A673 (cell line): Measurements from ENCODE around the gene PCCA. TPM values are rescaled to one million over a fixed set of nuclear protein-coding genes. Genes with fewer than 3 reads are reported as not detected.
A peak's percentile ranks its signal among the peaks of the same experiment; 100 is the strongest.

Source experiments
- BruUV-seq: library from RNA; stranded (reverse); fragments of 400-500 nt; replicated peaks from 2 replicates; lab custom pipeline; 2021; lab: Mats Ljungman, UMichigan
- CTCF ChIA-PET: fragments of 300-600 bp; sonication (Branson Sonifier 250); formaldehyde crosslinking; loops from one replicate; lab custom pipeline; 2022; ENCODE audit warnings: antibody characterized with exemption; lab: Charles Lee
- POLR2A ChIA-PET: fragments of 300-600 bp; sonication (Branson Sonifier 250); formaldehyde crosslinking; loops from one replicate; lab custom pipeline; 2022; ENCODE audit warnings: antibody characterized with exemption; ENCODE audit not compliant: low non-redundant PET; lab: Charles Lee
- DNase-seq: peaks from one replicate; pipeline ENCODE4 v3.0.0-alpha.2; 2015; ENCODE audit warnings: low spot score
- H3K27ac ChIP-seq: fragments of 200-600 bp; sonication (generic); 2 replicates; pipeline ENCODE4 v1.5.1; 2016; ENCODE audit warnings: mixed run types, low read depth, mild to moderate bottlenecking, mixed read lengths, antibody characterized with exemption, low read length; ENCODE audit not compliant: poor library complexity, severe bottlenecking
- H3K27me3 ChIP-seq: fragments of 200-600 bp; sonication (generic); replicated peaks from 2 replicates; pipeline ENCODE4 v1.6.1; 2017; ENCODE audit warnings: mixed run types, low read depth, mild to moderate bottlenecking, mixed read lengths, antibody characterized with exemption, low read length; ENCODE audit not compliant: insufficient read depth, poor library complexity
- H3K36me3 ChIP-seq: fragments of 200-600 bp; sonication (generic); 2 replicates; pipeline ENCODE4 v1.6.1; 2016; ENCODE audit warnings: mixed run types, mild to moderate bottlenecking, mixed read lengths, antibody characterized with exemption, low read length; ENCODE audit not compliant: insufficient read depth, poor library complexity, severe bottlenecking
- H3K4me1 ChIP-seq: fragments of 200-600 bp; sonication (generic); 2 replicates; pipeline ENCODE4 v1.6.1; 2017; ENCODE audit warnings: mixed run types, mild to moderate bottlenecking, mixed read lengths, antibody characterized with exemption, low read length; ENCODE audit not compliant: insufficient read depth, poor library complexity, severe bottlenecking
- H3K4me3 ChIP-seq: fragments of 200-600 bp; sonication (generic); 2 replicates; pipeline ENCODE4 v1.5.1; 2016; ENCODE audit warnings: low read depth, mixed run types, mild to moderate bottlenecking, mixed read lengths, low read length; ENCODE audit not compliant: poor library complexity, severe bottlenecking
- H3K9me3 ChIP-seq: fragments of 200-600 bp; sonication (generic); 2 replicates; pipeline ENCODE4 v1.6.1; 2016; ENCODE audit warnings: mixed run types, low read depth, mild to moderate bottlenecking, mixed read lengths, antibody characterized with exemption, low read length; ENCODE audit not compliant: poor library complexity, severe bottlenecking
- EZH2 ChIP-seq: fragments of 200-600 bp; sonication (generic); IDR thresholded peaks from 2 replicates; pipeline ENCODE4 v1.6.1; 2017; ENCODE audit warnings: borderline replicate concordance, low read depth, mild to moderate bottlenecking, mixed read lengths, antibody characterized with exemption, low read length; ENCODE audit not compliant: poor library complexity, severe bottlenecking
- intact Hi-C: fragments of 100-400 bp; cut with micrococcal nuclease; formaldehyde crosslinking; loops from one replicate; pipeline ENCODE4 v1.10.0; 2022; ENCODE audit not compliant: unreplicated experiment
- total RNA-seq: library from RNA; stranded (reverse); gene quantifications from 2 replicates; pipeline ENCODE4 v1.2.3, GENCODE V29; 2021
- TF ChIP-seq, protein P1 (sequence below): fragments of 300-800, 200-600 bp; sonication (generic); conservative IDR thresholded peaks from 2 replicates; pipeline ENCODE4 v1.5.1; 2017; ENCODE audit warnings: low read depth, mild to moderate bottlenecking, antibody characterized with exemption, low read length, moderate library complexity, mixed read lengths

PCCA gene
- total RNA-seq, 1 experiment from 2014 or later = 93.0 TPM

DNA sequence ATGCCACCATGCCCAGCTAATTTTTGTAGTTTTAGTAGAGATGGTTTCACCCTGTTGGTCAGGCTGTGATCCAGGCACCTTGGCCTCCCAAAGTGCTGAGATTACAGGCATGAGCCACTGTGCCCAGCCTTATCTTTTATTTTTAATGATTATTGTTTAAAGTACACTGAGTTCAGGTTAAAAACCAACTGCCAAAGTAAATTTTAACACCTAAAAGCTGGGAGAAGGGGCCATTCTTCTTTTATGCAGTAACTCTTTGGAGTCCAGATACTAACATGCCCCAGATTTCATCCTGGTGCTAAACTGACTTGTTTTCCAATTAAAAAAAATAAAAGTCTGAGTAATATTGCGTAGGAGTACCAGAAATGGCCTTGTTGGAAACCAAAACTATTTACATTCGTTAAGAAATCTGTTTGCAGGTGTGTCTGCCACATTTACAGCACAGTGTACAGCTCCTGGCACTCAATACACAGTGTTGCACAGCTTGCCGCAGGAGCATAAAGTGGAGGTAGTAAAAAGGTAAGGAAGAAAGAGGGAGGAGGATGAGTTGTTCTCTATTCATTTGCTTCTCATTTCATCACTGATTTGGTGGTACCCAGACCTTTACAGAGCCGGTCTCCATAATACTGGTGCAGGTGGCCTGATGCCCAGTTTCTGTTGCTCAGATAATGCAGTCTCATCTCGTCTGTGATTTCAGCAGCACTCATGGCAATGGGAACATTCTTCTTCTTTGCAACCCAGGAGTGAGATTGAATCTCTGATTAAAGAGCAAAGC lies 108.9 kb downstream of the PCCA start:
- no peak for DNase-seq
- Histone ChIP-seq H3K27ac (no peak overlapping the region), H3K36me3 (no peaks in the 10 kb centered on the region), H3K4me3 (no peak overlapping the region), H3K27me3 (no peaks in the 10 kb centered on the region), H3K4me1 (no peaks in the 10 kb centered on the region), H3K9me3 (no peaks in the 10 kb centered on the region)
- ChIA-PET POLR2A (no interaction called here), CTCF (no interaction called here)
- BruUV-seq = no TSS peak
- TF ChIP-seq, protein P1, sequence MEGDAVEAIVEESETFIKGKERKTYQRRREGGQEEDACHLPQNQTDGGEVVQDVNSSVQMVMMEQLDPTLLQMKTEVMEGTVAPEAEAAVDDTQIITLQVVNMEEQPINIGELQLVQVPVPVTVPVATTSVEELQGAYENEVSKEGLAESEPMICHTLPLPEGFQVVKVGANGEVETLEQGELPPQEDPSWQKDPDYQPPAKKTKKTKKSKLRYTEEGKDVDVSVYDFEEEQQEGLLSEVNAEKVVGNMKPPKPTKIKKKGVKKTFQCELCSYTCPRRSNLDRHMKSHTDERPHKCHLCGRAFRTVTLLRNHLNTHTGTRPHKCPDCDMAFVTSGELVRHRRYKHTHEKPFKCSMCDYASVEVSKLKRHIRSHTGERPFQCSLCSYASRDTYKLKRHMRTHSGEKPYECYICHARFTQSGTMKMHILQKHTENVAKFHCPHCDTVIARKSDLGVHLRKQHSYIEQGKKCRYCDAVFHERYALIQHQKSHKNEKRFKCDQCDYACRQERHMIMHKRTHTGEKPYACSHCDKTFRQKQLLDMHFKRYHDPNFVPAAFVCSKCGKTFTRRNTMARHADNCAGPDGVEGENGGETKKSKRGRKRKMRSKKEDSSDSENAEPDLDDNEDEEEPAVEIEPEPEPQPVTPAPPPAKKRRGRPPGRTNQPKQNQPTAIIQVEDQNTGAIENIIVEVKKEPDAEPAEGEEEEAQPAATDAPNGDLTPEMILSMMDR = no peak
- no peak for TF ChIP-seq EZH2
- intact Hi-C loops = no loop called here

DNA sequence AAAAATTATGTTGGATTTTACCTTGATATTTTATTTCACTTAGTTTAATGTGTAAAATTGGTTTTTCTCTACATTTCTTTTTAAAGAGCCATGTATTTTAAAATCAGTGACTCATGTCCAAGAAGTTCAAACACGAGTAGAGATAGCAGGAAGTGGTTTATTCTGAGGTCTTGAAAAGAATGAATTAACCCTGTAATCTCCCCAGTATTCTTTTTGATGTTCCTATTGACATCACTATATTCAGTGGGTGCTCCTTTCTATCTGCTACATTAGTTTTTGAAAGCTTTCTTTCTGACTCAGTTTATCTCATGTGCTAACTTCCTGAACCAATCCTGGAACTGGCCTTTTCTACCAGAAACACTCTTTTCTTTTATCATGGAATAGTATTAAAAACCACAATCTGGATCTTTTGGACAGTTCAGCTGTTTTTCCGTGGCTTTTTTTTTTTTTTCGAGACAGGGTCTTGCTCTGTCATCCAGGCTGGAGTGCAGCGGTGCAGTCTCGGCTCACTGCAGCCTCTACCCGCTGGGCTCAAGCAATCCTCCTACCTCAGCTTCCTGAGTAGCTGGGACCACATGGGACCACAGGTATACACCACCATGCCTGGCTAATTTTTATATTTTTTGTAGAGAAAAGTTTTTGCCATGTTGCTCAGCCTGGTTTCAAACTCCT lies 114.9 kb downstream of the PCCA start:
- intact Hi-C loops = no loop called here
- ChIA-PET CTCF (no interaction called here), POLR2A (no interaction called here)
- no peaks in the 10 kb centered on the region for H3K9me3 ChIP-seq
- H3K27me3 ChIP-seq = no peaks in the 10 kb centered on the region
- TF ChIP-seq, protein P1 = no peak
- no peaks in the 10 kb centered on the region for H3K4me1 ChIP-seq
- H3K27ac ChIP-seq = no peak overlapping the region
- H3K36me3 ChIP-seq = no peaks in the 10 kb centered on the region
- H3K4me3 ChIP-seq = no peak overlapping the region
- no TSS peak for BruUV-seq
- peak; percentile 11 for DNase-seq

DNA sequence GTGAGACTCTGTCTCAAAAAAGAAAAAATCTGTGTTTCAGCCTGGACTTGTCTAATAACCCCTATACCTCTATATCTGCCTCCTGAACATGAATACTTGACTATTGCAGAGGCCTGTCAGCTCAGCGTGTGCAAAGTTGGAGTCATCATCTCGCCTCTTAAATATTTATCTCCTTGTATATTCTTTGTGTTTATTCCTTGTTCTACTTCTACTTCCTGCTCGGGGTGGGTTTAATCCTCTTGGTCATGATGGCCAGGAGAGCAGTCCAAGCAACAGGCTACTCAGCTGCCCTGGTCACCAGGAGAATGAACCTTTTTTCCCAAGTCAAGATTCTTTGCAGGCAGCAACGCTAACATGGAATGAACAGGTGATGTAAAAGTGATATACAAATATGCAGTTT lies 119.1 kb downstream of the PCCA start:
- TF ChIP-seq EZH2 = no peak
- TF ChIP-seq, protein P1 = no peak
- Histone ChIP-seq H3K27ac (no peak overlapping the region), H3K4me1 (no peaks in the 10 kb centered on the region), H3K9me3 (no peaks in the 10 kb centered on the region), H3K4me3 (no peak overlapping the region), H3K27me3 (no peaks in the 10 kb centered on the region), H3K36me3 (no peaks in the 10 kb centered on the region)
- DNase-seq = no peak
- ChIA-PET CTCF (no interaction called here), POLR2A (no interaction called here)
- no TSS peak for BruUV-seq
- intact Hi-C loops = no loop called here
